DOHH2 (cell line): ENCODE measurements around the gene LIPC.

Experiments
- H3F3A ChIP-seq: fragments of 200-600 bp; sonication (generic), shearing (Covaris generic); 2 replicates; pipeline ENCODE4 v1.6.0; 2016; ENCODE audit warnings: antibody characterized with exemption, mild to moderate bottlenecking; ENCODE audit not compliant: control insufficient read depth, insufficient read depth
- H3K27ac ChIP-seq: fragments of 200-600 bp; sonication (generic); 2 replicates; pipeline ENCODE4 v1.5.1; 2014; ENCODE audit warnings: low read depth, mild to moderate bottlenecking, low read length, moderate library complexity
- H3K27me3 ChIP-seq: fragments of 200-600 bp; sonication (generic); 2 replicates; pipeline ENCODE4 v1.6.1; 2014; ENCODE audit warnings: mild to moderate bottlenecking, low read length, mixed read lengths; ENCODE audit not compliant: control insufficient read depth
- H3K36me3 ChIP-seq: fragments of 200-600 bp; sonication (generic); 2 replicates; pipeline ENCODE4 v1.6.1; 2014; ENCODE audit warnings: mild to moderate bottlenecking, low read length, moderate library complexity, mixed read lengths; ENCODE audit not compliant: control insufficient read depth
- H3K4me1 ChIP-seq: fragments of 200-600 bp; sonication (generic); 2 replicates; pipeline ENCODE4 v1.6.1; 2014; ENCODE audit warnings: mild to moderate bottlenecking, low read length, mixed read lengths; ENCODE audit not compliant: control insufficient read depth
- H3K4me2 ChIP-seq: fragments of 200-600 bp; sonication (generic); 2 replicates; pipeline ENCODE4 v1.6.0; 2014; ENCODE audit warnings: mild to moderate bottlenecking, low read length, moderate library complexity
- H3K4me3 ChIP-seq: fragments of 200-600 bp; sonication (generic); 2 replicates; pipeline ENCODE4 v1.5.1; 2014; ENCODE audit warnings: mild to moderate bottlenecking, low read length, mixed read lengths
- H3K79me2 ChIP-seq: fragments of 200-600 bp; sonication (generic); 2 replicates; pipeline ENCODE4 v1.6.1; 2014; ENCODE audit warnings: mild to moderate bottlenecking, low read length, mixed read lengths; ENCODE audit not compliant: control insufficient read depth
- H3K9me2 ChIP-seq: fragments of 200-600 bp; sonication (generic); replicated peaks from 2 replicates; pipeline ENCODE4 v1.6.1; 2014; ENCODE audit warnings: mild to moderate bottlenecking, low read length, mixed read lengths; ENCODE audit not compliant: control insufficient read depth
- H3K9me3 ChIP-seq: fragments of 200-600 bp; sonication (generic); 2 replicates; pipeline ENCODE4 v1.6.1; 2014; ENCODE audit warnings: antibody characterized with exemption, low read length, mixed read lengths; ENCODE audit not compliant: control insufficient read depth, insufficient read depth
- H4K20me1 ChIP-seq: fragments of 200-600 bp; sonication (generic); 2 replicates; pipeline ENCODE4 v1.6.0; 2014; ENCODE audit warnings: low read depth, mild to moderate bottlenecking, antibody characterized with exemption, low read length, moderate library complexity; ENCODE audit not compliant: control insufficient read depth, insufficient read depth
- EZH2phosphoT487 ChIP-seq: fragments of 200-600 bp; sonication (generic); IDR thresholded peaks from 2 replicates; pipeline ENCODE4 v1.6.1; 2017; ENCODE audit warnings: borderline replicate concordance, mild to moderate bottlenecking, antibody characterized with exemption, low read length, moderate library complexity, mixed read lengths
- TF ChIP-seq, protein P1 (sequence below): fragments of 200-600 bp; sonication (generic); IDR thresholded peaks from one replicate; pipeline ENCODE4 v1.5.1; 2014; ENCODE audit warnings: antibody characterized with exemption, mild to moderate bottlenecking, low read depth, low read length; ENCODE audit not compliant: poor library complexity, severe bottlenecking

The LIPC gene

DNA sequence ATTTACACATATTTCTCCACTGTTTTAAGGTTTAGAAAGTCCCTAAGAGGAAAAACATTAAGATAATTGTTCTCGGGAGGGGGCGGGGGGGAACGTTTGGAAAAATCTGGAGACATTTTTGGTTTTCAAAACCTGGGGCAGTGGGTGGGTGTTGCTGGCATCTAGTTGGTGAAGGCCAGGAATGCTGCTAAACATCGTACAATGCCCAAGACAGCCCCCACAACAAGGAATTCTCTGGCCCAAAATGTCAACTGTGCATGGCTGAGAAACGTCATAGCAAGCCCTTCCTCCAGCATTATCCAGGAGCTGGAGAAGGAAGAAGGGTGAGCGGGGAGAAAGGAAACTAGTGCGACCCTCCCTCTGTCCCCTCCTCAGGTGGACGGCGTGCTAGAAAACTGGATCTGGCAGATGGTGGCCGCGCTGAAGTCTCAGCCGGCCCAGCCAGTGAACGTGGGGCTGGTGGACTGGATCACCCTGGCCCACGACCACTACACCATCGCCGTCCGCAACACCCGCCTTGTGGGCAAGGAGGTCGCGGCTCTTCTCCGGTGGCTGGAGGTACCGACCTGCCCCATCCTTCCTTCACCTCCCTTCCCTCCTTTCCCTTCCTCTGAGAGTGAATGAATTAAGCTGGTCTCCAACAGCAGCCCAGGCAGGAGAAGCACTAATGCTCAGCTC, 109.8 kb downstream of the LIPC start:
- Histone ChIP-seq H3K36me3 (no peaks in the 10 kb centered on the region), H3K9me2 (no peaks in the 10 kb centered on the region), H3K4me2 (no peak overlapping the region), H3K27ac (no peak overlapping the region), H3K27me3 (no peaks in the 10 kb centered on the region), H4K20me1 (no peaks in the 10 kb centered on the region; the same call in 1 of the 2 replicates), H3F3A (no peaks in the 10 kb centered on the region), H3K4me1 (no peaks in the 10 kb centered on the region), H3K4me3 (no peak overlapping the region), H3K9me3 (no peaks in the 10 kb centered on the region), H3K79me2 (no peaks in the 10 kb centered on the region)
- TF ChIP-seq EZH2phosphoT487: no peak

DNA sequence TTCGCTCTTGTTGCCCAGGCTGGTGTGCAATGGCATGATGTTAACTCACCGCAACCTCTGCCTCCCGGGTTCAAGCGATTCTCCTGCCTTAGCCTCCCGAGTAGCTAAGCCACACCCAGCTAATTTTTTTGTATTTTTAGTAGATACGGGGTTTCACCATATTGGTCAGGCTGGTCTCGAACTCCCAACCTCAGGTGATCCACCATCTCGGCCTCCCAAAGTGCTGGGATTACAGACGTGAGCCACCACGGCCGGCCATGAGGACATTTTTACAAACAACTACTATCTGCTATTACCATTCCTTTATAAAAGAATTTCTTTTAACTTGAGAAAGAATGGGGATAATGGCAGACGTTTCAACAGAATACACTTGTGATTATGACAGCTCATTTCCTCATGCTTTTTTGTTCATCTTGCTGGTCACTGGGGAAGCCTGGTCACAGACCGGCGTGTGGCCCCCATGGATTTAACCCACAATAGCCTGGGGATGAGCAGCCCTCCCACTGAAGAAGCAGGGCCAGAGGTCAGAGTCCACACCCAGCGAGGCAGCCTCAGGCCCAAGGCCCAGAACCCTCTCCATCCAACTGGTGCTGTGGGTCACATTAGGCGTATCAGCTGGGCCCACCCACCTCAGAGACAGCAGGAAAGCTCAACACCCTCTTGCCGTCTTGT, 112.0 kb downstream of the LIPC start:
- H3K4me3 ChIP-seq: no peak overlapping the region
- H4K20me1 ChIP-seq: no peaks in the 10 kb centered on the region; the same call in 1 of the 2 replicates
- no peak for TF ChIP-seq EZH2phosphoT487
- TF ChIP-seq, protein P1, sequence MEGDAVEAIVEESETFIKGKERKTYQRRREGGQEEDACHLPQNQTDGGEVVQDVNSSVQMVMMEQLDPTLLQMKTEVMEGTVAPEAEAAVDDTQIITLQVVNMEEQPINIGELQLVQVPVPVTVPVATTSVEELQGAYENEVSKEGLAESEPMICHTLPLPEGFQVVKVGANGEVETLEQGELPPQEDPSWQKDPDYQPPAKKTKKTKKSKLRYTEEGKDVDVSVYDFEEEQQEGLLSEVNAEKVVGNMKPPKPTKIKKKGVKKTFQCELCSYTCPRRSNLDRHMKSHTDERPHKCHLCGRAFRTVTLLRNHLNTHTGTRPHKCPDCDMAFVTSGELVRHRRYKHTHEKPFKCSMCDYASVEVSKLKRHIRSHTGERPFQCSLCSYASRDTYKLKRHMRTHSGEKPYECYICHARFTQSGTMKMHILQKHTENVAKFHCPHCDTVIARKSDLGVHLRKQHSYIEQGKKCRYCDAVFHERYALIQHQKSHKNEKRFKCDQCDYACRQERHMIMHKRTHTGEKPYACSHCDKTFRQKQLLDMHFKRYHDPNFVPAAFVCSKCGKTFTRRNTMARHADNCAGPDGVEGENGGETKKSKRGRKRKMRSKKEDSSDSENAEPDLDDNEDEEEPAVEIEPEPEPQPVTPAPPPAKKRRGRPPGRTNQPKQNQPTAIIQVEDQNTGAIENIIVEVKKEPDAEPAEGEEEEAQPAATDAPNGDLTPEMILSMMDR: no peak
- H3K4me1 ChIP-seq: no peaks in the 10 kb centered on the region
- no peaks in the 10 kb centered on the region for H3K79me2 ChIP-seq
- H3K27ac ChIP-seq: no peak overlapping the region
- H3K9me3 ChIP-seq: no peaks in the 10 kb centered on the region
- no peaks in the 10 kb centered on the region for H3K27me3 ChIP-seq
- no peak overlapping the region for H3K4me2 ChIP-seq
- H3F3A ChIP-seq: no peaks in the 10 kb centered on the region
- H3K9me2 ChIP-seq: no peaks in the 10 kb centered on the region
- H3K36me3 ChIP-seq: no peaks in the 10 kb centered on the region

DNA sequence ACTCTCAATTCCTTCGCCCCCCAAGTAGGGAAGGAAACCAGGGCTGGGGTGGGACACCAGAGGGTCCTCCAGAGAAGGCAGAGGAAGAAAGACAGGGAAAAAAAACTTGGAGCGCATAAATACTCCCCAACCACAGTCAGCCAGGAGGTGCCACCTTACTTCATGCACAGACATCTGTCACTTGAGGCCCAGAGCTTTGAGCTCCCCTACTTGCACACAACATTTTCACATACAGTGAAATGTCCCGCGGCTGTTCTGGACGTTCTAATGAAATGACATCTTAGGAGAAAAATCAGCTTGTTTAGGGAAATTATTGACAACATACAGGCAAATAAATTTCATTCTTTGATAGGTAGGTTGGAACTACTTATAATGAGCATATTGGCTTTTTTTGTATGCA, 113.0 kb downstream of the LIPC start:
- no peak for TF ChIP-seq EZH2phosphoT487
- TF ChIP-seq, protein P1: no peak
- no peaks in the 10 kb centered on the region for H3K27me3 ChIP-seq
- H3K79me2 ChIP-seq: no peaks in the 10 kb centered on the region
- no peaks in the 10 kb centered on the region for H3K36me3 ChIP-seq
- H3F3A ChIP-seq: no peaks in the 10 kb centered on the region
- no peak overlapping the region for H3K27ac ChIP-seq
- no peaks in the 10 kb centered on the region; the same call in 1 of the 2 replicates for H4K20me1 ChIP-seq
- H3K9me3 ChIP-seq: no peaks in the 10 kb centered on the region
- no peak overlapping the region for H3K4me2 ChIP-seq
- no peak overlapping the region for H3K4me3 ChIP-seq
- H3K4me1 ChIP-seq: no peaks in the 10 kb centered on the region
- H3K9me2 ChIP-seq: no peaks in the 10 kb centered on the region
